GM12878 (cell line): ENCODE data around the gene TNFSF15. TPM values are rescaled to one million over a fixed set of nuclear protein-coding genes. Genes with fewer than 3 reads are reported as not detected.

Experiments used
- ATAC-seq: fragments of 200-7000 bp; cut with Tn5 transposase; 3 replicates; pipeline ENCODE4 v1.9.1; 2020; ENCODE audit warnings: mild to moderate bottlenecking, moderate library complexity
- BruUV-seq: library from RNA; stranded (reverse); fragments of 400-500 nt; replicated peaks from 2 replicates; lab custom pipeline; 2021; lab: Mats Ljungman, UMichigan
- CTCF ChIA-PET: fragments of 300-600 bp; sonication (Branson Sonifier 250); formaldehyde crosslinking; extraction: SDS; loops from one replicate; lab custom pipeline; 2021; ENCODE audit warnings: inconsistent platforms; lab: Yijun Ruan, JAX
- POLR2A ChIA-PET: fragments of 350-600 bp; formaldehyde crosslinking; extraction: SDS; loops from one replicate; lab custom pipeline; 2021; ENCODE audit warnings: inconsistent platforms; lab: Charles Lee
- RAD21 ChIA-PET: fragments of 300-600 bp; sonication (Branson Sonifier 250); formaldehyde crosslinking; loops from one replicate; lab custom pipeline; 2023; ENCODE audit warnings: antibody characterized with exemption; ENCODE audit not compliant: unreplicated experiment; lab: Charles Lee
- SMC1A ChIA-PET: fragments of 300-600 bp; sonication (Branson Sonifier 250); formaldehyde crosslinking; loops from one replicate; lab custom pipeline; 2023; ENCODE audit not compliant: unreplicated experiment, uncharacterized antibody; lab: Charles Lee
- DNase-seq: peaks from one replicate; pipeline ENCODE4 v3.0.0-alpha.2; 2011; ENCODE audit warnings: low read depth, low spot score
- FAIRE-seq: peaks from 3 replicates; lab custom pipeline; 2011; peaks lifted over from hg19 to GRCh38; lab: Jason Lieb, UNC
- H2AFZ ChIP-seq: 2 replicates; pipeline ENCODE4 v1.6.0; 2011; ENCODE audit warnings: low read depth, low read length, control low read depth; ENCODE audit not compliant: control insufficient read depth
- H3K27ac ChIP-seq: 2 replicates; pipeline ENCODE4 v1.5.1; 2011; ENCODE audit warnings: control low read depth; ENCODE audit not compliant: control insufficient read depth, insufficient read depth
- H3K27me3 ChIP-seq, 2 experiments: replicated peaks in 1 of 2; 2 replicates each; pipeline versions ENCODE4 v1.6.0 to v1.6.1; 2011; ENCODE audit warnings: low read length in 1 of 2; ENCODE audit not compliant: control insufficient read depth in 2 of 2, insufficient read depth in 2 of 2
- H3K36me3 ChIP-seq, 2 experiments: 2 replicates each; pipeline ENCODE4 v1.5.1; 2011; ENCODE audit warnings: low read length in 1 of 2; ENCODE audit not compliant: control insufficient read depth in 2 of 2, insufficient read depth in 2 of 2
- H3K4me1 ChIP-seq: 2 replicates; pipeline ENCODE4 v1.6.1; 2011; ENCODE audit warnings: mild to moderate bottlenecking, low read length, moderate library complexity, mixed read lengths; ENCODE audit not compliant: control insufficient read depth, insufficient read depth
- H3K4me2 ChIP-seq: 2 replicates; pipeline ENCODE4 v1.6.0; 2011; ENCODE audit warnings: control low read depth; ENCODE audit not compliant: control insufficient read depth, insufficient read depth
- H3K4me3 ChIP-seq: fragments of 200-600 bp; sonication (generic); 2 replicates; pipeline ENCODE4 v1.5.1; 2016
- H3K79me2 ChIP-seq: 2 replicates; pipeline ENCODE4 v1.6.0; 2011; ENCODE audit warnings: low read length; ENCODE audit not compliant: control insufficient read depth, insufficient read depth
- H3K9ac ChIP-seq: 2 replicates; pipeline ENCODE4 v1.8.0; 2011; ENCODE audit warnings: low read length, control low read depth, mixed read lengths; ENCODE audit not compliant: control insufficient read depth, insufficient read depth
- H3K9me3 ChIP-seq: replicated peaks from 3 replicates; pipeline ENCODE4 v1.5.1; 2011; ENCODE audit warnings: mild to moderate bottlenecking, low read length; ENCODE audit not compliant: control insufficient read depth, insufficient read depth
- H4K20me1 ChIP-seq: 2 replicates; pipeline ENCODE4 v1.6.0; 2011; ENCODE audit not compliant: control insufficient read depth, insufficient read depth
- JUNB ChIP-seq: IDR thresholded peaks from 2 replicates; pipeline ENCODE4 v1.6.1; 2016; ENCODE audit warnings: antibody characterized with exemption, mild to moderate bottlenecking
- NFYB ChIP-seq: IDR thresholded peaks from 2 replicates; pipeline ENCODE4 v1.6.1; 2011; ENCODE audit warnings: low read depth, mild to moderate bottlenecking, low read length, improper control_type of control experiment, moderate library complexity; ENCODE audit not compliant: insufficient read depth
- NR2C1 ChIP-seq: fragments of 450-650 bp; IDR thresholded peaks from 2 replicates; pipeline ENCODE4 v1.6.1; 2017; ENCODE audit warnings: antibody characterized with exemption, mild to moderate bottlenecking, moderate library complexity
- SIN3A ChIP-seq: IDR thresholded peaks from 2 replicates; pipeline ENCODE4 v1.6.1; 2012; ENCODE audit warnings: low read depth, low read length, improper control_type of control experiment
- WGBS: methylation state at CpG from one replicate; pipeline ENCODE4 v1.1.6; 2016; ENCODE audit warnings: low lambda C conversion rate; ENCODE audit not compliant: insufficient replicate concordance, insufficient coverage; ENCODE audit errors: missing lambda C conversion rate; 5-methylcytosine and 5-hydroxymethylcytosine counted together
- in situ Hi-C: fragments of 300-500 bp; cut with MboI; formaldehyde crosslinking; loops from 9 replicates; pipeline ENCODE4 v1.14.3; 2018; ENCODE audit warnings: mixed read lengths
- intact Hi-C: fragments of 100-400 bp; cut with micrococcal nuclease; formaldehyde crosslinking; loops from one replicate; pipeline ENCODE4 v1.14.2; 2022; ENCODE audit not compliant: unreplicated experiment
- polyA plus RNA-seq, 11 experiments: library from polyadenylated mRNA; depleted of rRNA in 4 of 11; unstranded in 6 of 11; stranded (reverse) in 5 of 11; fragments of >200 nt; fragmentation: Nextera tagmentation in 4 of 11; fragmentation: Illumina TruSeq in 1 of 11; extraction: Ambion mirVana in 4 of 11; extraction: Trizol in 1 of 11; gene quantifications; 1 replicate in 1 of 11; 2 replicates in 10 of 11; pipeline versions ENCODE4 v1.2.1 to v1.2.3, GENCODE V29; 2011 to 2016; ENCODE audit warnings: inconsistent platforms in 2 of 11, missing spikeins in 2 of 11, low read depth in 1 of 11
- total RNA-seq, 4 experiments: library from RNA; depleted of rRNA in 3 of 4; stranded (reverse); fragments of >200 nt in 3 of 4; fragmentation: Illumina TruSeq in 1 of 4; extraction: Trizol in 1 of 4; gene quantifications; 2 replicates each; pipeline versions ENCODE4 v1.2.1 to v1.2.3, GENCODE V29; 2013 to 2021
- TF ChIP-seq, protein P1 (sequence below): fragments of 450-650 bp; IDR thresholded peaks from 2 replicates; pipeline ENCODE4 v1.6.1; 2017; ENCODE audit warnings: antibody characterized with exemption, mild to moderate bottlenecking, moderate library complexity

The TNFSF15 gene
- total and polyA plus RNA-seq, 10 of the 15 experiments (the other 5 are each of a cell fraction or from before 2014, with no cell fraction given) = 0.03 TPM; not detected in 9

DNA sequence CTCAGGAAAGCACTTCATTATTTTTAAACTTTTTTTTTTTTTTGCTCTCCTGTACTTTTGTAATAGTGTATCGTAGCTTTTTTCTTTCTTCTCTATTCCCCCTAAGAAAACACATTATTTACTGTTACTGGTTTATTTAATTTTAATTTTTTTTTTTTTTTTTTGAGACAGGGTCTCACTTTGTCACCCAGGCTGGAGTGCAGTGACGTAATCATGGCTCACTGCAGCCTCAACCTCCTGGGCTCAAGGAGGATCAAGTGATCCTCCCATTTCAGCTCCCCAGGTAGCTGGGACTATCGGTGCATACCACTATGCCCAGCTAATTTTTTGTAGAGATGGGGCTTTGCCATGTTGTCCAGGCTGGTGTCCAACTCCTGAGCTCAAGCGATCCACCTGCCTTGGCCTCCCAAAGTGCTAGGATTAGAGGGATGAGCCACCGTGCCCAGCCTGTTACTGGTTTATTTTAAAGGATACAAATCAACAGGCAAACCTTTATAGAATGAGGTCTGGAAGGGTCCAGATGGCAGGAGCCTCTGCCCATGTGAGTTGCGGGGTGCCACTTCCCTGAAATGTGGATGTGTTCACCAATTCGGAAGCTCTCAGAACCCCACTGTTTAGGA lies 49.0 kb upstream of the TNFSF15 start (continued):
- TF ChIP-seq, protein P1, sequence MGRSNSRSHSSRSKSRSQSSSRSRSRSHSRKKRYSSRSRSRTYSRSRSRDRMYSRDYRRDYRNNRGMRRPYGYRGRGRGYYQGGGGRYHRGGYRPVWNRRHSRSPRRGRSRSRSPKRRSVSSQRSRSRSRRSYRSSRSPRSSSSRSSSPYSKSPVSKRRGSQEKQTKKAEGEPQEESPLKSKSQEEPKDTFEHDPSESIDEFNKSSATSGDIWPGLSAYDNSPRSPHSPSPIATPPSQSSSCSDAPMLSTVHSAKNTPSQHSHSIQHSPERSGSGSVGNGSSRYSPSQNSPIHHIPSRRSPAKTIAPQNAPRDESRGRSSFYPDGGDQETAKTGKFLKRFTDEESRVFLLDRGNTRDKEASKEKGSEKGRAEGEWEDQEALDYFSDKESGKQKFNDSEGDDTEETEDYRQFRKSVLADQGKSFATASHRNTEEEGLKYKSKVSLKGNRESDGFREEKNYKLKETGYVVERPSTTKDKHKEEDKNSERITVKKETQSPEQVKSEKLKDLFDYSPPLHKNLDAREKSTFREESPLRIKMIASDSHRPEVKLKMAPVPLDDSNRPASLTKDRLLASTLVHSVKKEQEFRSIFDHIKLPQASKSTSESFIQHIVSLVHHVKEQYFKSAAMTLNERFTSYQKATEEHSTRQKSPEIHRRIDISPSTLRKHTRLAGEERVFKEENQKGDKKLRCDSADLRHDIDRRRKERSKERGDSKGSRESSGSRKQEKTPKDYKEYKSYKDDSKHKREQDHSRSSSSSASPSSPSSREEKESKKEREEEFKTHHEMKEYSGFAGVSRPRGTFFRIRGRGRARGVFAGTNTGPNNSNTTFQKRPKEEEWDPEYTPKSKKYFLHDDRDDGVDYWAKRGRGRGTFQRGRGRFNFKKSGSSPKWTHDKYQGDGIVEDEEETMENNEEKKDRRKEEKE = no peak
- no peak for TF ChIP-seq NR2C1

DNA sequence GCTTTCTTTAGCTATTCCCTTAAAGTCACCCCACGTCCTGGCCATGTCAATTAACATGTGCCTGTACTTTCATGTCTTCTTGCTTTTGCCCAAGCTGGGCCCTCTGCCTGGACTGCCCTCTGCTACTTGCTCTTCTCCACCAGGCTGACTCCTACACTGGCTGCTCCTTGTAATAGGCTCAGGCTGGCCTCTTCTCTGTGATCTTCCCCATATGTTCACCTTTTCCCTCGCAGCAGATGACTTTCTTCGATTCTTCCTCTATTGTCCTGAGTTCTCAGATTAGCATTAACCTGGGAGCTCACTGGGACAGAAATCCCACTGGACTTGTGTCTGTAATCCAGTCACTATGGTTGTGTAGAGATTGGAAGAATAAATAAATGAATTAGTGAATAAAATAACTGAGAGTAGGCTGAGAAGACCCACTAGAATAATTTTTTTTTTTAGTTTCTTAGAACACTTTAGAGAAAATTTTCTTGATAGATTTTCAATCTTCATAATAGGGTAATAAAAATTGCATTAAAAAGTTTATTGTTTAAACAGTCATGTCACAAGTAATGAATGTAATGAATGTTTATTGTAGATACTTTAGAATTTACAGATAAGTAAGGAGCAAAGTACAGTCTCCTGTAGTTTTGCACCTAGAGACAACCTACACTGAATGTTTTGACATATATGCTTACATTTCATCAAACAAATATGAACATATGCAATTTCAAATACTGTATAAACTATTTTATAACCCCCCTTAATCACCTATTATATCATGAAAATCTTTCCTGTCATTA lies 47.4 kb upstream of the TNFSF15 start:
- Histone ChIP-seq H3K79me2 (no peaks in the 10 kb centered on the region), H3K4me1 (no peaks in the 10 kb centered on the region), H2AFZ (no peak overlapping the region), H3K27me3 (peaks cover 0 to 3% of the 10 kb centered on the region in 2 experiments; a peak in 1 of 4 replicates), H3K4me3 (no peak overlapping the region), H3K9me3 (no peaks in the 10 kb centered on the region), H3K27ac (no peak overlapping the region), H3K36me3 (no peaks in the 10 kb centered on the region), H3K4me2 (no peak overlapping the region), H3K9ac (no peak overlapping the region), H4K20me1 (no peaks in the 10 kb centered on the region)
- FAIRE-seq (no peak), DNase-seq (no peak), ATAC-seq (no peak)
- intact Hi-C loops (no loop called here), in situ Hi-C loops (no loop called here)
- SMC1A ChIA-PET = interaction anchor here (1.4 kb wide), 1 partner anchor 128 kb away, joined by 3 read pairs; no protein-coding TSS in a partner anchor
- RAD21 ChIA-PET = no interaction called here
- no peak for TF ChIP-seq NFYB
- TF ChIP-seq SIN3A = no peak
- TF ChIP-seq JUNB = no peak
- WGBS = 4% methylated on average over 3 of the region's 3 CpGs
- POLR2A ChIA-PET = no interaction called here
- CTCF ChIA-PET = interaction anchor here (0.6 to 0.8 kb wide), 2 partner anchors 58 to 171 kb away, joined by 3 read pairs; no protein-coding TSS in a partner anchor
- BruUV-seq = no TSS peak
